Hepatocyte (in vitro differentiated cells): ENCODE measurements around the gene ALPL. TPM values are rescaled to one million over a fixed set of nuclear protein-coding genes. Genes with fewer than 3 reads are reported as not detected.

Source experiments
- DNase-seq: peaks from one replicate; pipeline ENCODE4 v3.0.0-alpha.2; 2016; ENCODE audit warnings: low spot score
- H2AFZ ChIP-seq: fragments of 200-600 bp; sonication (generic); 2 replicates; pipeline ENCODE4 v1.6.0; 2016; ENCODE audit warnings: antibody characterized with exemption, mild to moderate bottlenecking
- H3K27ac ChIP-seq: fragments of 200-600 bp; sonication (generic); 2 replicates; pipeline ENCODE4 v1.5.1; 2016; ENCODE audit warnings: mild to moderate bottlenecking
- H3K27me3 ChIP-seq: fragments of 200-600 bp; sonication (generic); 2 replicates; pipeline ENCODE4 v1.6.1; 2016
- H3K36me3 ChIP-seq: fragments of 200-600 bp; sonication (generic); replicated peaks from 2 replicates; pipeline ENCODE4 v1.5.1; 2016; ENCODE audit warnings: low read depth; ENCODE audit not compliant: insufficient read depth
- H3K4me1 ChIP-seq: fragments of 200-600 bp; sonication (generic); 2 replicates; pipeline ENCODE4 v1.5.1; 2016; ENCODE audit warnings: mild to moderate bottlenecking, moderate library complexity; ENCODE audit not compliant: insufficient read depth
- H3K4me2 ChIP-seq: fragments of 200-600 bp; sonication (generic); 2 replicates; pipeline ENCODE4 v1.6.0; 2016
- H3K4me3 ChIP-seq: fragments of 200-600 bp; sonication (generic); 2 replicates; pipeline ENCODE4 v1.5.1; 2016; ENCODE audit warnings: mild to moderate bottlenecking
- H3K79me2 ChIP-seq: fragments of 200-600 bp; sonication (generic); 2 replicates; pipeline ENCODE4 v1.6.0; 2017; ENCODE audit warnings: mild to moderate bottlenecking
- H3K9me2 ChIP-seq: fragments of 200-600 bp; sonication (generic); replicated peaks from 2 replicates; pipeline ENCODE4 v1.6.0; 2017; ENCODE audit warnings: mild to moderate bottlenecking; ENCODE audit not compliant: insufficient read depth
- H3K9me3 ChIP-seq: fragments of 200-600 bp; sonication (generic); 2 replicates; pipeline ENCODE4 v1.5.1; 2016; ENCODE audit warnings: low read depth, mild to moderate bottlenecking
- H4K20me1 ChIP-seq: fragments of 200-600 bp; sonication (generic); 2 replicates; pipeline ENCODE4 v1.6.0; 2016; ENCODE audit warnings: mild to moderate bottlenecking; ENCODE audit not compliant: insufficient read depth, poor library complexity, severe bottlenecking
- CTCF ChIP-seq: fragments of 200-600 bp; sonication (generic); IDR thresholded peaks from 2 replicates; pipeline ENCODE4 v1.5.1; 2016; ENCODE audit warnings: antibody characterized with exemption, mild to moderate bottlenecking; ENCODE audit not compliant: poor library complexity
- EZH2 ChIP-seq: fragments of 200-600 bp; sonication (generic); IDR thresholded peaks from 2 replicates; pipeline ENCODE4 v1.6.1; 2016; ENCODE audit warnings: antibody characterized with exemption, mild to moderate bottlenecking, borderline replicate concordance
- EZH2phosphoT487 ChIP-seq: fragments of 200-600 bp; sonication (generic); IDR thresholded peaks from one replicate; pipeline ENCODE4 v1.6.1; 2018; ENCODE audit warnings: antibody characterized with exemption, mild to moderate bottlenecking, low read depth, moderate library complexity; ENCODE audit not compliant: unreplicated experiment, severe bottlenecking
- WGBS: methylation state at CpG from one replicate; pipeline ENCODE4 v1.1.6; 2016; ENCODE audit warnings: low lambda C conversion rate; ENCODE audit errors: missing lambda C conversion rate; 5-methylcytosine and 5-hydroxymethylcytosine counted together
- polyA plus RNA-seq: library from polyadenylated mRNA; unstranded; fragments of >200 nt; fragmentation: Nextera tagmentation; extraction: Ambion mirVana; gene quantifications from 2 replicates; pipeline ENCODE4 v1.2.1, GENCODE V29; 2016
- total RNA-seq: library from RNA; depleted of rRNA; stranded (reverse); fragments of >200 nt; gene quantifications from 2 replicates; pipeline ENCODE4 v1.2.3, GENCODE V29; 2014

ALPL gene
- total and polyA plus RNA-seq, 2 experiments from 2014 or later, result 2.2 to 6.0 TPM

- H2AFZ ChIP-seq, result no peak overlapping the region
- WGBS, result 88% methylated on average over 6 of the region's 6 CpGs
- DNase-seq, result no peak
- no peak overlapping the region for H3K4me3 ChIP-seq
- no peaks in the 10 kb centered on the region for H3K9me2 ChIP-seq
- no peaks in the 10 kb centered on the region for H4K20me1 ChIP-seq
- no peaks in the 10 kb centered on the region for H3K36me3 ChIP-seq
- TF ChIP-seq EZH2 (no peak), CTCF (no peak), EZH2phosphoT487 (no peak)
- no peaks in the 10 kb centered on the region for H3K79me2 ChIP-seq
- H3K4me1 ChIP-seq, result no peaks in the 10 kb centered on the region
- no peaks in the 10 kb centered on the region for H3K27me3 ChIP-seq
- H3K27ac ChIP-seq, result no peak overlapping the region
- no peak overlapping the region for H3K4me2 ChIP-seq
- no peaks in the 10 kb centered on the region for H3K9me3 ChIP-seq
These were observed 32.1 kb downstream of the ALPL start for GRCh38 chr1:21541329-21541728.

GRCh38 chr1:21541835-21542234 is 32.6 kb downstream of the ALPL start:
- Histone ChIP-seq H3K27ac (no peak overlapping the region), H3K9me2 (no peaks in the 10 kb centered on the region), H4K20me1 (no peaks in the 10 kb centered on the region), H3K79me2 (no peaks in the 10 kb centered on the region), H3K9me3 (no peaks in the 10 kb centered on the region), H3K4me1 (no peaks in the 10 kb centered on the region), H3K27me3 (no peaks in the 10 kb centered on the region), H2AFZ (no peak overlapping the region), H3K4me2 (no peak overlapping the region), H3K36me3 (no peaks in the 10 kb centered on the region), H3K4me3 (no peak overlapping the region)
- DNase-seq, result no peak
- WGBS, result 81% methylated on average over 3 of the region's 3 CpGs
- TF ChIP-seq EZH2phosphoT487 (no peak), EZH2 (no peak), CTCF (no peak)

- no peak for TF ChIP-seq EZH2phosphoT487
- no peak for TF ChIP-seq CTCF
- no peak for TF ChIP-seq EZH2
- no peaks in the 10 kb centered on the region for H3K4me1 ChIP-seq
- H3K9me3 ChIP-seq, result no peaks in the 10 kb centered on the region
- H3K4me2 ChIP-seq, result no peak overlapping the region
- no peaks in the 10 kb centered on the region for H3K36me3 ChIP-seq
- no peak overlapping the region for H3K27ac ChIP-seq
- no peak overlapping the region for H2AFZ ChIP-seq
- H3K9me2 ChIP-seq, result no peaks in the 10 kb centered on the region
- no peak overlapping the region for H3K4me3 ChIP-seq
- H3K27me3 ChIP-seq, result peaks cover 1% of the 10 kb centered on the region
- H4K20me1 ChIP-seq, result no peaks in the 10 kb centered on the region
- DNase-seq, result no peak
- no peaks in the 10 kb centered on the region for H3K79me2 ChIP-seq
- WGBS, result 88% methylated on average over 6 of the region's 6 CpGs
These were observed 34.4 kb downstream of the ALPL start for GRCh38 chr1:21543598-21543997.

- Histone ChIP-seq H3K4me1 (no peaks in the 10 kb centered on the region), H3K4me3 (no peak overlapping the region), H3K79me2 (no peaks in the 10 kb centered on the region), H2AFZ (no peak overlapping the region), H3K4me2 (no peak overlapping the region), H3K36me3 (no peaks in the 10 kb centered on the region), H3K9me3 (no peaks in the 10 kb centered on the region), H3K9me2 (no peaks in the 10 kb centered on the region), H3K27ac (no peak overlapping the region), H4K20me1 (no peaks in the 10 kb centered on the region), H3K27me3 (peaks cover 6% of the 10 kb centered on the region)
- no peak for TF ChIP-seq EZH2
- TF ChIP-seq EZH2phosphoT487, result no peak
- TF ChIP-seq CTCF, result no peak
- no peak for DNase-seq
- WGBS, result 90% methylated on average over 4 of the region's 4 CpGs
These were observed 34.9 kb downstream of the ALPL start for GRCh38 chr1:21544095-21544494.
